ENCODE results near the gene HHEX.

- TF ChIP-seq RAD21 (IDR thresholded peaks at IDR 0.05) (no peak), GABPA (IDR thresholded peaks at IDR 0.05 in 1 of 2, conservative IDR thresholded peaks at IDR 0.05 in 1 of 2) (no peak), CTCF (IDR thresholded peaks at IDR 0.05; ENCODE audit: low read depth, low read length, missing input control) (no peak), FOXA1 (IDR thresholded peaks at IDR 0.05) (no peak), TAF1 (conservative IDR thresholded peaks at IDR 0.05) (no peak), ATF3 (IDR thresholded peaks at IDR 0.05) (no peak)
Measured at GRCh38 chr10:92655426-92655825, 34.3 kb upstream of the HHEX start.
